Esophagus squamous epithelium (tissue), 5 donors: ENCODE results near the gene EVC2. TPM values are rescaled to one million over a fixed set of nuclear protein-coding genes. Genes with fewer than 3 reads are reported as not detected.

Source experiments
- DNase-seq: peaks from one replicate; lab custom pipeline; 2025; lab: John Stamatoyannopoulos, UW
- H3K27ac ChIP-seq, 4 donors: fragments of 200-600 bp; sonication (generic); one replicate each; pipeline ENCODE4 v1.5.1; 2016 to 2019; ENCODE audit warnings: mild to moderate bottlenecking in 1 of 4
- H3K27me3 ChIP-seq, 4 donors: fragments of 200-600 bp; sonication (generic); 1 replicate in 3 of 4; 2 replicates in 1 of 4; pipeline versions ENCODE4 v1.5.1 to v1.6.0; 2017 to 2021; ENCODE audit warnings: antibody characterized with exemption in 1 of 4
- H3K36me3 ChIP-seq, 3 donors: fragments of 200-600 bp; sonication (generic); one replicate each; pipeline ENCODE4 v1.5.1; 2016 to 2019
- H3K4me1 ChIP-seq, 3 donors: fragments of 200-600 bp; sonication (generic); one replicate each; pipeline ENCODE4 v1.5.1; 2017 to 2019
- H3K4me3 ChIP-seq, 4 donors: fragments of 200-600 bp; sonication (generic); 1 replicate in 3 of 4; 2 replicates in 1 of 4; pipeline ENCODE4 v1.5.1; 2016 to 2019; ENCODE audit warnings: mild to moderate bottlenecking in 2 of 4, moderate library complexity in 1 of 4
- H3K9me3 ChIP-seq, 3 donors: fragments of 200-600 bp; sonication (generic); one replicate each; pipeline ENCODE4 v1.5.1; 2016 to 2019
- POLR2A ChIP-seq, 4 donors: fragments of 450-650 bp; IDR thresholded peaks; one replicate each; pipeline ENCODE4 v1.6.1; 2017; ENCODE audit warnings: antibody characterized with exemption in 4 of 4, mild to moderate bottlenecking in 4 of 4, moderate library complexity in 3 of 4
- WGBS, 2 donors: methylation state at CpG; one replicate each; pipeline ENCODE4 v1.1.5; 2018; 5-methylcytosine and 5-hydroxymethylcytosine counted together
- intact Hi-C: fragments of 100-400 bp; cut with DNase I; formaldehyde crosslinking; loops from one replicate; pipeline ENCODE4 v1.15.0; 2022
- total RNA-seq, 4 donors: library from RNA; depleted of rRNA; stranded (reverse); fragments of >200 nt; gene quantifications; one replicate each; pipeline ENCODE4 v1.1.0, GENCODE V29; 2016
- TF ChIP-seq, protein P1 (sequence below), 6 experiments: fragments of 450-650 bp in 4 of 6; fragments of 200-600 bp in 2 of 6; sonication (generic) in 2 of 6; IDR thresholded peaks; one replicate each; pipeline ENCODE4 v1.5.1; 2016 to 2019; ENCODE audit warnings: antibody characterized with exemption in 6 of 6, mild to moderate bottlenecking in 4 of 6, moderate library complexity in 4 of 6
- donor health status: DM: yes; HTN: yes; CAD: no.

Gene EVC2
- total RNA-seq, 4 donors from 2014 or later, result 5.0 to 12.6 (median 5.1) TPM

DNA sequence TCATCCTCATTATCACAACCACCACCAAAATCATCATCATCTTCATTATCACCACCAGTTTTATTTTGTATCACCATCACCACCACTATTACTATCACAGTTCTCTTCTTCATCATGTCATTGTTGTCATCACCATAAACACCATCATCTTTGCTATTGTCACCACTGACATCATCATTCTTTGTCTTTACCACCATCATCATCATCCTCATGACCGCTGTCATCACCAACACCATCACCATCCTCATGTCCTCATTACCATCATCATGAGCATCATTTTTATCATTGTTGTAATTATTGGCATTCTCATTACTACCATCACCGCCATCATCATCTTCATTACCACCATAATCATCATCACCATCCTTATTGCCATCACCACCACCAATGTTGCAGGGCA lies 34.0 kb upstream of the EVC2 start:
- DNase-seq, result no peak
- 95 to 96% methylated on average over 2 of the region's 2 CpGs for WGBS, 2 donors
- Histone ChIP-seq H3K4me1 (peaks cover 0 to 3% (median 0%) of the 10 kb centered on the region in 3 donors), H3K36me3 (peaks cover 0 to 38% (median 5%) of the 10 kb centered on the region in 3 donors), H3K27ac (no peak overlapping the region), H3K27me3 (no peaks in the 10 kb centered on the region), H3K9me3 (no peaks in the 10 kb centered on the region), H3K4me3 (no peak overlapping the region)
- TF ChIP-seq POLR2A (IDR thresholded peaks at IDR 0.05), result no peak
- TF ChIP-seq, protein P1, sequence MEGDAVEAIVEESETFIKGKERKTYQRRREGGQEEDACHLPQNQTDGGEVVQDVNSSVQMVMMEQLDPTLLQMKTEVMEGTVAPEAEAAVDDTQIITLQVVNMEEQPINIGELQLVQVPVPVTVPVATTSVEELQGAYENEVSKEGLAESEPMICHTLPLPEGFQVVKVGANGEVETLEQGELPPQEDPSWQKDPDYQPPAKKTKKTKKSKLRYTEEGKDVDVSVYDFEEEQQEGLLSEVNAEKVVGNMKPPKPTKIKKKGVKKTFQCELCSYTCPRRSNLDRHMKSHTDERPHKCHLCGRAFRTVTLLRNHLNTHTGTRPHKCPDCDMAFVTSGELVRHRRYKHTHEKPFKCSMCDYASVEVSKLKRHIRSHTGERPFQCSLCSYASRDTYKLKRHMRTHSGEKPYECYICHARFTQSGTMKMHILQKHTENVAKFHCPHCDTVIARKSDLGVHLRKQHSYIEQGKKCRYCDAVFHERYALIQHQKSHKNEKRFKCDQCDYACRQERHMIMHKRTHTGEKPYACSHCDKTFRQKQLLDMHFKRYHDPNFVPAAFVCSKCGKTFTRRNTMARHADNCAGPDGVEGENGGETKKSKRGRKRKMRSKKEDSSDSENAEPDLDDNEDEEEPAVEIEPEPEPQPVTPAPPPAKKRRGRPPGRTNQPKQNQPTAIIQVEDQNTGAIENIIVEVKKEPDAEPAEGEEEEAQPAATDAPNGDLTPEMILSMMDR (IDR thresholded peaks at IDR 0.05), result no peak
- intact Hi-C loops, result no loop called here

DNA sequence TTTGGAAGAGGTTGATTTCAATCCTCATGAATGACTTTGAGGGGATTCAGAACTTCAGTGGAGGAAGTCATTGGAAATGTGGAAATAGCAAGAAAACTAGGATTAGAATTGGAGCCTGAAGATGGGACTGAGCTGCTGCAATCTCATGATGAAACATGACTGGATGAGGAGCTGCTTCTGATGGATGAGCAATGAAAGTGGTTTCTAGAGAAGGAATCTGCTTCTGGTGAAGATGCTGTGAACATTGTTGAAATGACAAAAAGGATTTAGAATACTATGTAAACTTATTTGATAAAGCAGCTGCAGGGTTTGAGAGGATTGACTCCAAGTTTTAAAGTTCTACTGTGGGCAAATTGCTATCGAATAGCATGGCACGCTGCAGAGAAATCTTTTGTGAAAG lies 29.7 kb upstream of the EVC2 start:
- Histone ChIP-seq H3K36me3 (peaks cover 0 to 54% (median 4%) of the 10 kb centered on the region in 3 donors), H3K4me1 (no peaks in the 10 kb centered on the region), H3K9me3 (no peaks in the 10 kb centered on the region), H3K27me3 (no peaks in the 10 kb centered on the region), H3K4me3 (no peak overlapping the region), H3K27ac (no peak overlapping the region)
- TF ChIP-seq, protein P1 (IDR thresholded peaks at IDR 0.05), result no peak
- no peak for TF ChIP-seq POLR2A (IDR thresholded peaks at IDR 0.05)
- WGBS, 2 donors, result 89 to 91% methylated on average over 2 of the region's 2 CpGs
- no peak for DNase-seq
- intact Hi-C loops, result no loop called here

DNA sequence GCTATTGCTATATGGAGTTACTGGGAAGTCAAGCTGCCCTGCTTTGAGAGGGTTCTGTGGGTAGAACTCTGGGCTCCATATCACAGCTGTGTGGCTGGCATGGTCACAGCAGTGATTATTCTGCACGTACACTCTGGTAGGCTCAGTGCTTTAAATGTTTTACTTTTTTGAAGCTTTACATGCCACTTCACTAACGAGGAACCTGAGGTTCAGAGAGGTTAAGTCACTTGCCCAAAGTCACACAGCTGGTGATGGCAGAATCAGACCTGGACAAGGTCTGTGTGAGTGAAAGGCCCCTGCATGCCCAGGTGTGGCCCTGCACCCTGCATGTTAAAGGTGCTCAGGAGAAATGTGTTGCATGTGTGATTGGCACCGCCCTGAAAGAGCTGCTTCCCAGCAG lies 27.1 kb upstream of the EVC2 start:
- intact Hi-C loops, result no loop called here
- WGBS, 2 donors, result 79 to 100% methylated on average over 1 to 2 of the region's 3 CpGs
- H3K4me3 ChIP-seq, result no peak overlapping the region
- no peaks in the 10 kb centered on the region for H3K27me3 ChIP-seq
- H3K36me3 ChIP-seq, result peaks cover 0 to 68% (median 6%) of the 10 kb centered on the region in 3 donors
- H3K4me1 ChIP-seq, result no peaks in the 10 kb centered on the region
- TF ChIP-seq POLR2A (IDR thresholded peaks at IDR 0.05), result no peak
- TF ChIP-seq, protein P1 (IDR thresholded peaks at IDR 0.05), result no peak
- H3K9me3 ChIP-seq, result no peaks in the 10 kb centered on the region
- no peak overlapping the region for H3K27ac ChIP-seq
- no peak for DNase-seq

DNA sequence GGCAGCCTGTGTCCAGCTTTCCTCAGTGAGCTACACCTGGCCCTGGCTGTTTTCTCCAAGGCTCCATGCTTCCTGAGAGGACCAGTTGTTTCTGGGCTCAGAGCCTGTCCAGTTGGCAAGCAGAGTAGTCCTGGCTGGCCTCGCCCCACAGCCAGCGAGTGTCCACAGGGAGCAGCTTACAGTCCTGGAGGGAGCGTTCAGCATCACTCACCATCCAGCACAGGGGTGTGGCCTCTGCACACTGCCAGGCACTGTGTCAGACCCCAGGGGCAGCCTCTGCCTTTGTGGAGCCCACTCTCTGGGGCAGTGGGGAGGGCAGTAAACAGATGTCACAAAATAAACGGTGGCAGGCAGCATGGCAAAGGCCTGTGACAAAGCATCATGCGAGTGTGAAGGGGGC lies 26.5 kb upstream of the EVC2 start:
- TF ChIP-seq, protein P1 (IDR thresholded peaks at IDR 0.05), result no peak
- no peak for TF ChIP-seq POLR2A (IDR thresholded peaks at IDR 0.05)
- no peak for DNase-seq
- Histone ChIP-seq H3K36me3 (peaks cover 0 to 74% (median 12%) of the 10 kb centered on the region in 3 donors), H3K27ac (no peak overlapping the region), H3K4me1 (no peaks in the 10 kb centered on the region), H3K4me3 (no peak overlapping the region), H3K9me3 (no peaks in the 10 kb centered on the region), H3K27me3 (no peaks in the 10 kb centered on the region)
- intact Hi-C loops, result no loop called here
- WGBS, 2 donors, result 83 to 94% methylated on average over 2 of the region's 5 CpGs

DNA sequence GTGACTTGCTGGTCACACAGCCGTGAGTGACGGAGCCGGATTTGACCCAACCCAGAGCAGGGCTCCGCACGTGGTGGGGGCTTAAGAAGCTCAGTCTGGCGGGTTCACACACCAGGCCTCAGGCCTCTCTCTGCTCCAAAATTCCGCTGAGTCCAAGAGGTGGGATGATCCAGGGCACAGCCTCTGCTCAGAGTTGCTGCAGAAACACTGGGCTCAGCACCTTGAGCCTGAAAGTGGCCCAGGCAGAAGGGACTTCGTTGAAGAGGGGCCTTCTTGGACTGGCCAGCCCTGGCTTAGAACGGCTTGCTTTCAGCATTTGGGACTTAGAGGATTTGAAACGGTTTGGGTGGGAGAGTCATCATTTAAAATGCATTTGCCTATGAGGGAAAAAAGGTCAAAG lies 23.8 kb upstream of the EVC2 start:
- TF ChIP-seq, protein P1 (IDR thresholded peaks at IDR 0.05), result no peak
- no peak for TF ChIP-seq POLR2A (IDR thresholded peaks at IDR 0.05)
- Histone ChIP-seq H3K9me3 (no peaks in the 10 kb centered on the region), H3K27ac (no peak overlapping the region), H3K4me3 (no peak overlapping the region), H3K36me3 (peaks cover 0 to 85% (median 12%) of the 10 kb centered on the region in 3 donors), H3K27me3 (no peaks in the 10 kb centered on the region), H3K4me1 (no peaks in the 10 kb centered on the region)
- WGBS, 2 donors, result 87 to 94% methylated on average over 7 of the region's 10 CpGs
- no peak for DNase-seq
- intact Hi-C loops, result no loop called here
